Measurements from ENCODE around the gene SLIT3. TPM values are rescaled to one million over a fixed set of nuclear protein-coding genes. Genes with fewer than 3 reads are reported as not detected.

SLIT3 gene
- total and polyA plus RNA-seq, 2 experiments from 2014 or later, result 0.59 to 0.71 TPM

DNA sequence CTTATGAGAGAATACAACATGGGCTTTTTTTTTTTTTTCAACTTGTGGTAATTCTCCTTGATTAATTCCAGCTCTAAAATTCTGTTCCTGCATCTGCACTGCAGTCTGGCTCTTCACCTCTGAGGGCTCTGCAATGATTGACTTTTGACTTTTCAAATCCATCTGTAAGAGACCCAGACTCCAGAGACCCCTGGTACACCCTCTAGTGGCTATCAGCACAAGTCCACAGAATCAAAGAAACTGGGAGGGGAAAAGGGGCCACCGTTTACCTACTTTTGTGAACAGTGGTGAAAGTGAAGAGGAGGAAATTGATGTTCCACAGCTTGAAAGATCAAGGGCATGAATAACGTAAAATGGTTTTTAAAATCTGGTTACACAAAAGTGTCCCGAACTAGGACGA is 151.6 kb downstream of the SLIT3 start:
- no peak overlapping the region for H3K27ac ChIP-seq (ENCODE audit: low read depth)
- H3K4me1 Mint-ChIP-seq, result peaks cover 38% of the 10 kb centered on the region

More for the DNA sequence above, 151.6 kb downstream of the SLIT3 start:
- Mint-ChIP-seq H3K9me3 (no peaks in the 10 kb centered on the region), H3K27me3 (ENCODE audit: insufficient read depth, low read depth, poor library complexity) (peaks cover 1% of the 10 kb centered on the region), H3K36me3 (ENCODE audit: low read depth) (no peaks in the 10 kb centered on the region), H3K27ac (no peak overlapping the region), H3K4me3 (no peak overlapping the region)
- Histone ChIP-seq H3K79me2 (replicated peaks; ENCODE audit: insufficient read depth) (no peaks in the 10 kb centered on the region), H3K4me1 (ENCODE audit: insufficient read depth) (peaks cover 16% of the 10 kb centered on the region), H4K20me1 (replicated peaks; ENCODE audit: insufficient read depth) (no peaks in the 10 kb centered on the region), H3F3A (replicated peaks; ENCODE audit: low read depth) (no peaks in the 10 kb centered on the region), H3K36me3 (ENCODE audit: insufficient read depth) (no peaks in the 10 kb centered on the region), H3K4me2 (no peak overlapping the region), H3K27me3 (ENCODE audit: insufficient read depth) (no peaks in the 10 kb centered on the region), H2AFZ (no peak overlapping the region), H3K9me2 (ENCODE audit: insufficient read depth) (no peaks in the 10 kb centered on the region), H3K4me3 (no peak overlapping the region)
- DNase-seq (ENCODE audit: low spot score) (peak; percentile 69), ATAC-seq (peak; percentile 85)
- TF ChIP-seq, protein P1, sequence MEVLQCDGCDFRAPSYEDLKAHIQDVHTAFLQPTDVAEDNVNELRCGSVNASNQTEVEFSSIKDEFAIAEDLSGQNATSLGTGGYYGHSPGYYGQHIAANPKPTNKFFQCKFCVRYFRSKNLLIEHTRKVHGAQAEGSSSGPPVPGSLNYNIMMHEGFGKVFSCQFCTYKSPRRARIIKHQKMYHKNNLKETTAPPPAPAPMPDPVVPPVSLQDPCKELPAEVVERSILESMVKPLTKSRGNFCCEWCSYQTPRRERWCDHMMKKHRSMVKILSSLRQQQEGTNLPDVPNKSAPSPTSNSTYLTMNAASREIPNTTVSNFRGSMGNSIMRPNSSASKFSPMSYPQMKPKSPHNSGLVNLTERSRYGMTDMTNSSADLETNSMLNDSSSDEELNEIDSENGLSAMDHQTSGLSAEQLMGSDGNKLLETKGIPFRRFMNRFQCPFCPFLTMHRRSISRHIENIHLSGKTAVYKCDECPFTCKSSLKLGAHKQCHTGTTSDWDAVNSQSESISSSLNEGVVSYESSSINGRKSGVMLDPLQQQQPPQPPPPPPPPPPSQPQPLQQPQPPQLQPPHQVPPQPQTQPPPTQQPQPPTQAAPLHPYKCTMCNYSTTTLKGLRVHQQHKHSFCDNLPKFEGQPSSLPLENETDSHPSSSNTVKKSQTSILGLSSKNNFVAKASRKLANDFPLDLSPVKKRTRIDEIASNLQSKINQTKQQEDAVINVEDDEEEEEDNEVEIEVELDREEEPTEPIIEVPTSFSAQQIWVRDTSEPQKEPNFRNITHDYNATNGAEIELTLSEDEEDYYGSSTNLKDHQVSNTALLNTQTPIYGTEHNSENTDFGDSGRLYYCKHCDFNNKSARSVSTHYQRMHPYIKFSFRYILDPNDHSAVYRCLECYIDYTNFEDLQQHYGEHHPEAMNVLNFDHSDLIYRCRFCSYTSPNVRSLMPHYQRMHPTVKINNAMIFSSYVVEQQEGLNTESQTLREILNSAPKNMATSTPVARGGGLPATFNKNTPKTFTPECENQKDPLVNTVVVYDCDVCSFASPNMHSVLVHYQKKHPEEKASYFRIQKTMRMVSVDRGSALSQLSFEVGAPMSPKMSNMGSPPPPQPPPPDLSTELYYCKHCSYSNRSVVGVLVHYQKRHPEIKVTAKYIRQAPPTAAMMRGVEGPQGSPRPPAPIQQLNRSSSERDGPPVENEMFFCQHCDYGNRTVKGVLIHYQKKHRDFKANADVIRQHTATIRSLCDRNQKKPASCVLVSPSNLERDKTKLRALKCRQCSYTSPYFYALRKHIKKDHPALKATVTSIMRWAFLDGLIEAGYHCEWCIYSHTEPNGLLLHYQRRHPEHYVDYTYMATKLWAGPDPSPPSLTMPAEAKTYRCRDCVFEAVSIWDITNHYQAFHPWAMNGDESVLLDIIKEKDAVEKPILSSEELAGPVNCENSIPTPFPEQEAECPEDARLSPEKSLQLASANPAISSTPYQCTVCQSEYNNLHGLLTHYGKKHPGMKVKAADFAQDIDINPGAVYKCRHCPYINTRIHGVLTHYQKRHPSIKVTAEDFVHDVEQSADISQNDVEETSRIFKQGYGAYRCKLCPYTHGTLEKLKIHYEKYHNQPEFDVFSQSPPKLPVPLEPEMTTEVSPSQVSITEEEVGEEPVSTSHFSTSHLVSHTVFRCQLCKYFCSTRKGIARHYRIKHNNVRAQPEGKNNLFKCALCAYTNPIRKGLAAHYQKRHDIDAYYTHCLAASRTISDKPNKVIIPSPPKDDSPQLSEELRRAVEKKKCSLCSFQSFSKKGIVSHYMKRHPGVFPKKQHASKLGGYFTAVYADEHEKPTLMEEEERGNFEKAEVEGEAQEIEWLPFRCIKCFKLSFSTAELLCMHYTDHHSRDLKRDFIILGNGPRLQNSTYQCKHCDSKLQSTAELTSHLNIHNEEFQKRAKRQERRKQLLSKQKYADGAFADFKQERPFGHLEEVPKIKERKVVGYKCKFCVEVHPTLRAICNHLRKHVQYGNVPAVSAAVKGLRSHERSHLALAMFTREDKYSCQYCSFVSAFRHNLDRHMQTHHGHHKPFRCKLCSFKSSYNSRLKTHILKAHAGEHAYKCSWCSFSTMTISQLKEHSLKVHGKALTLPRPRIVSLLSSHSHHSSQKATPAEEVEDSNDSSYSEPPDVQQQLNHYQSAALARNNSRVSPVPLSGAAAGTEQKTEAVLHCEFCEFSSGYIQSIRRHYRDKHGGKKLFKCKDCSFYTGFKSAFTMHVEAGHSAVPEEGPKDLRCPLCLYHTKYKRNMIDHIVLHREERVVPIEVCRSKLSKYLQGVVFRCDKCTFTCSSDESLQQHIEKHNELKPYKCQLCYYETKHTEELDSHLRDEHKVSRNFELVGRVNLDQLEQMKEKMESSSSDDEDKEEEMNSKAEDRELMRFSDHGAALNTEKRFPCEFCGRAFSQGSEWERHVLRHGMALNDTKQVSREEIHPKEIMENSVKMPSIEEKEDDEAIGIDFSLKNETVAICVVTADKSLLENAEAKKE (CRISPR knock-in tag; IDR thresholded peaks at IDR 0.05), result no peak
- TF ChIP-seq EZH2 (IDR thresholded peaks at IDR 0.05; ENCODE audit: low read depth, unreplicated experiment) (no peak), NANOG (IDR thresholded peaks at IDR 0.05; ENCODE audit: borderline replicate concordance) (no peak), ZNF331 (CRISPR knock-in tag; IDR thresholded peaks at IDR 0.05; ENCODE audit: low read depth) (no peak), STAT1 (IDR thresholded peaks at IDR 0.05; ENCODE audit: unreplicated experiment) (no peak)
- TF ChIP-seq, protein P2, sequence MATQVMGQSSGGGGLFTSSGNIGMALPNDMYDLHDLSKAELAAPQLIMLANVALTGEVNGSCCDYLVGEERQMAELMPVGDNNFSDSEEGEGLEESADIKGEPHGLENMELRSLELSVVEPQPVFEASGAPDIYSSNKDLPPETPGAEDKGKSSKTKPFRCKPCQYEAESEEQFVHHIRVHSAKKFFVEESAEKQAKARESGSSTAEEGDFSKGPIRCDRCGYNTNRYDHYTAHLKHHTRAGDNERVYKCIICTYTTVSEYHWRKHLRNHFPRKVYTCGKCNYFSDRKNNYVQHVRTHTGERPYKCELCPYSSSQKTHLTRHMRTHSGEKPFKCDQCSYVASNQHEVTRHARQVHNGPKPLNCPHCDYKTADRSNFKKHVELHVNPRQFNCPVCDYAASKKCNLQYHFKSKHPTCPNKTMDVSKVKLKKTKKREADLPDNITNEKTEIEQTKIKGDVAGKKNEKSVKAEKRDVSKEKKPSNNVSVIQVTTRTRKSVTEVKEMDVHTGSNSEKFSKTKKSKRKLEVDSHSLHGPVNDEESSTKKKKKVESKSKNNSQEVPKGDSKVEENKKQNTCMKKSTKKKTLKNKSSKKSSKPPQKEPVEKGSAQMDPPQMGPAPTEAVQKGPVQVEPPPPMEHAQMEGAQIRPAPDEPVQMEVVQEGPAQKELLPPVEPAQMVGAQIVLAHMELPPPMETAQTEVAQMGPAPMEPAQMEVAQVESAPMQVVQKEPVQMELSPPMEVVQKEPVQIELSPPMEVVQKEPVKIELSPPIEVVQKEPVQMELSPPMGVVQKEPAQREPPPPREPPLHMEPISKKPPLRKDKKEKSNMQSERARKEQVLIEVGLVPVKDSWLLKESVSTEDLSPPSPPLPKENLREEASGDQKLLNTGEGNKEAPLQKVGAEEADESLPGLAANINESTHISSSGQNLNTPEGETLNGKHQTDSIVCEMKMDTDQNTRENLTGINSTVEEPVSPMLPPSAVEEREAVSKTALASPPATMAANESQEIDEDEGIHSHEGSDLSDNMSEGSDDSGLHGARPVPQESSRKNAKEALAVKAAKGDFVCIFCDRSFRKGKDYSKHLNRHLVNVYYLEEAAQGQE (IDR thresholded peaks at IDR 0.05; ENCODE audit: unreplicated experiment), result no peak
- TF ChIP-seq, protein P3, sequence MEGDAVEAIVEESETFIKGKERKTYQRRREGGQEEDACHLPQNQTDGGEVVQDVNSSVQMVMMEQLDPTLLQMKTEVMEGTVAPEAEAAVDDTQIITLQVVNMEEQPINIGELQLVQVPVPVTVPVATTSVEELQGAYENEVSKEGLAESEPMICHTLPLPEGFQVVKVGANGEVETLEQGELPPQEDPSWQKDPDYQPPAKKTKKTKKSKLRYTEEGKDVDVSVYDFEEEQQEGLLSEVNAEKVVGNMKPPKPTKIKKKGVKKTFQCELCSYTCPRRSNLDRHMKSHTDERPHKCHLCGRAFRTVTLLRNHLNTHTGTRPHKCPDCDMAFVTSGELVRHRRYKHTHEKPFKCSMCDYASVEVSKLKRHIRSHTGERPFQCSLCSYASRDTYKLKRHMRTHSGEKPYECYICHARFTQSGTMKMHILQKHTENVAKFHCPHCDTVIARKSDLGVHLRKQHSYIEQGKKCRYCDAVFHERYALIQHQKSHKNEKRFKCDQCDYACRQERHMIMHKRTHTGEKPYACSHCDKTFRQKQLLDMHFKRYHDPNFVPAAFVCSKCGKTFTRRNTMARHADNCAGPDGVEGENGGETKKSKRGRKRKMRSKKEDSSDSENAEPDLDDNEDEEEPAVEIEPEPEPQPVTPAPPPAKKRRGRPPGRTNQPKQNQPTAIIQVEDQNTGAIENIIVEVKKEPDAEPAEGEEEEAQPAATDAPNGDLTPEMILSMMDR (conservative IDR thresholded peaks at IDR 0.05; ENCODE audit: low read depth in 2 of 2), result peak; percentile 69 to 75

All from GM23338 (cell line).